ENCODE results near the gene NFKBIZ.

DNA sequence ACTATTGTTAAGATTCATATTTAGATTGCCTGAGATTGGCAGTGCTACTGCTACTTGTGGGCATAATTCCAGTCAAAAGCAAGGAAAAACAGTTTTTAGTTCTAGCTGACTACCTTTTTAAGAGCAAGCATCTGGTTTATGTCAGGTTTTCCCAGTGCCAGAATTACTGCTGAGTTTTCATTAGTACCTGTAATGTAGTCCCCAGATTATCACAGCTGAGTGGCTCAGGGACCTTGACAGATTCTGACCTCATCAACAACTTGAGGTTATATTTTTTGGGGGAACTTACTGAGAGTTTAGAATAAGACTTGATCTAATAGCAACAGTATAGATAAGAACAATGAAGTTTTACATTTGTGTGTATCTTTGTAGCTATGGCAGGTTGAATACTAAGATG is 39.3 kb upstream of the NFKBIZ start:
- TF ChIP-seq YY1 (IDR thresholded peaks at IDR 0.05; ENCODE audit: insufficient read depth, insufficient read length) (no peak), ZNF274 (IDR thresholded peaks at IDR 0.05; ENCODE audit: low read depth, low read length) (no peak), SUZ12 (IDR thresholded peaks at IDR 0.05; ENCODE audit: extremely low read depth, insufficient read depth, insufficient read length) (no peak)

Measured in NT2/D1 (cell line).